Coronary artery (tissue), 2 donors: ENCODE results near the gene GPR146.

Experiments
- DNase-seq: peaks from one replicate; pipeline ENCODE4 v3.0.0-alpha.2; 2017; ENCODE audit warnings: low spot score
- H3K27ac ChIP-seq, 2 donors: fragments of 200-600 bp; sonication (generic); one replicate each; pipeline ENCODE4 v1.5.1; 2016 to 2019
- H3K4me3 ChIP-seq: fragments of 200-600 bp; sonication (generic); 2 replicates; pipeline ENCODE4 v1.5.1; 2016; ENCODE audit warnings: mild to moderate bottlenecking, moderate library complexity
- CTCF ChIP-seq: fragments of 200-600 bp; sonication (generic); IDR thresholded peaks from one replicate; pipeline ENCODE4 v1.5.1; 2019; ENCODE audit warnings: antibody characterized with exemption

Gene GPR146

GRCh38 chr7:1053816-1054370 is 9.5 kb downstream of the GPR146 start:
- no peak for DNase-seq
- Histone ChIP-seq H3K27ac (peak overlapping the region in 1 of 2 donors; percentile 79), H3K4me3 (no peak overlapping the region)
- no peak for TF ChIP-seq CTCF

DNA sequence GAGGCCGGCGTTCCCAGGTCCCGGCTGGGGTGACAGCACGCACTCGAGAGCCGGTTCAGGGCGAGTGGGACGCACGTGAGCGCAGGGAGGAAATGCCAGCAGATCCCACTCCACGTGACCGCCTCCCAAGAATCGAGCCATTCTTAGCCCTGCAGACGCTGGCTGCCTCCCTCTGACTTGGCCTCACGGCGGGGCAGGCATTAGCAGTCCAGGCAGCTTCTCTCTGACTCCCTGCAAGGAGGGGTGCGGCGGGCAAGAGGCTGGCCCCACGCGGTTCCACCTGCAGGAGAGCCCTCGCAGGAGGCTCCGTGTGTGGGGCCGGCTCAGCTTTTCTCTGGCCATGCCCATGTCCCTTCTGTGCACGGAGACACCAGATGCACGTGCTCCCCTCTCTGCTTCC is 10.1 kb downstream of the GPR146 start:
- no peak for DNase-seq
- TF ChIP-seq CTCF: no peak
- Histone ChIP-seq H3K4me3 (peak overlapping the region; percentile 61), H3K27ac (peak overlapping the region in 1 of 2 donors; percentile 79)

GRCh38 chr7:1054861-1055450 is 10.6 kb downstream of the GPR146 start:
- no peak for DNase-seq
- peak overlapping the region in 1 of 2 donors; percentile 79 for H3K27ac ChIP-seq

GRCh38 chr7:1055491-1055955 is 11.2 kb downstream of the GPR146 start:
- peak overlapping the region; percentile 61 for H3K4me3 ChIP-seq
- peak overlapping the region in 1 of 2 donors; percentile 79 for H3K27ac ChIP-seq
- DNase-seq: no peak
- TF ChIP-seq CTCF: no peak

More at GRCh38 chr7:1054861-1055450, 10.6 kb downstream of the GPR146 start:
- H3K4me3 ChIP-seq: peak overlapping the region; percentile 61
- TF ChIP-seq CTCF: no peak

GRCh38 chr7:1055956-1056784 is 11.8 kb downstream of the GPR146 start:
- no peak for TF ChIP-seq CTCF
- no peak for DNase-seq
- Histone ChIP-seq H3K4me3 (peak overlapping the region; percentile 61), H3K27ac (peak overlapping the region in 1 of 2 donors; percentile 79)

DNA sequence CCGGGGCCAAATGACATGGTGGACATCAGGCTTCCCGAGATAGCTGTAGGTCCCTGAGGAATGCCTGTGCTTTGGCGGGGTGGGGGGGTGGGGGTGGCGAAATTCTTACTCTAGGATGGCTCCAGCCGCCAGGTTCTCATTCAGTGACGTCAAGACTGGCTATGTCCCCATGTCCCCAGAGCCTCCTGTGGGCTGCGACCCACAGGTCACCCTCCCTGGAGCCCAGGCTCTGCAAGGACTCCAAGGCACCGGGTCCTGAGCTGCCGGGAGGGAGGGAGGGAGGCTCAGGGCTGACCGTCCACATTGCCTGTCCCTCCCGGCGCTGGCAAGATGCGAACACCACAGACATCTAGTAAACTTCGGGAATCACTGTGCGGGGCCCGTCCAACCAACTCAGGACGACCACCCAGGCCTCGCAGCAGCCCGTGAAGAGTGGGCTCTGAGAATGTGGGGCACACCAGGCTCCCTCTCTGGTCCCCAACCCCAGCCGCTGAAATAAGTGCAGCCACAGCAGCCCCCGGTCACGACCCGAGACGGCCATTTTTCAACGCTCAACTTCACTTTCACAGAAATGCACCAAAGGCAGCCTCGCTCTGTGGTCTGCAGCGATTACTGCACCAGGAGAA is 12.6 kb downstream of the GPR146 start:
- no peak overlapping the region for H3K4me3 ChIP-seq

More for the DNA sequence above, 12.6 kb downstream of the GPR146 start:
- no peak for DNase-seq
- no peak for TF ChIP-seq CTCF
- peak overlapping the region in 1 of 2 donors; percentile 79 for H3K27ac ChIP-seq
